HG03439 (cell line): Measurements from ENCODE around the gene PAX6.
"Not testable (repeated sequence)": the region's sequence is repeated elsewhere in the genome, so short reads cannot be mapped to it uniquely, and the experiment has no call there.

Experiments
- ATAC-seq: cut with Tn5 transposase; IDR thresholded peaks from one replicate; pipeline ENCODE4 v1.9.1; 2021; ENCODE audit warnings: mild to moderate bottlenecking, moderate library complexity; ENCODE audit not compliant: unreplicated experiment

PAX6 gene

DNA sequence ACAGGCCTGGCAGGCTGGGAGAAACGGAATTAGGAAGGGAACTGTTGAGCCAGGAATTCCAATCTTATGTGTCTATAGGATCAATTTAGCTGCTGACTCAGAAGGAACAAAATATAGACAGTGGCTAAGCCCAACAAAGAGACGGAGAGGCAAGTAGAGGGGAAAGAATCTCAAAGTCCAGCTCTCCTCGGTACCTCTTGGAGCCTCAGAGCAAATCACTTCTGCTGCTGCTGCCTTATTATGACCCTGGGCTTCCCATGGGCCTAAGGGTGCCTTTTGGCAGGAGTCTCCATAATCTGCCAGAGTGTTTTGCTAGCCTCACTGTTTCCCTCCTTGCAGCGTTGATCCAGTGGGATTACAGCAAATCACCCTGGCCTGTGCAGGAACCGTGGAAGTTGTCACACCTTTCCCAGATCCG lies 31.7 kb downstream of the PAX6 start:
- ATAC-seq: no peak

GRCh38 chr11:31772412-31772811 lies 38.7 kb downstream of the PAX6 start:
- no peak for ATAC-seq

DNA sequence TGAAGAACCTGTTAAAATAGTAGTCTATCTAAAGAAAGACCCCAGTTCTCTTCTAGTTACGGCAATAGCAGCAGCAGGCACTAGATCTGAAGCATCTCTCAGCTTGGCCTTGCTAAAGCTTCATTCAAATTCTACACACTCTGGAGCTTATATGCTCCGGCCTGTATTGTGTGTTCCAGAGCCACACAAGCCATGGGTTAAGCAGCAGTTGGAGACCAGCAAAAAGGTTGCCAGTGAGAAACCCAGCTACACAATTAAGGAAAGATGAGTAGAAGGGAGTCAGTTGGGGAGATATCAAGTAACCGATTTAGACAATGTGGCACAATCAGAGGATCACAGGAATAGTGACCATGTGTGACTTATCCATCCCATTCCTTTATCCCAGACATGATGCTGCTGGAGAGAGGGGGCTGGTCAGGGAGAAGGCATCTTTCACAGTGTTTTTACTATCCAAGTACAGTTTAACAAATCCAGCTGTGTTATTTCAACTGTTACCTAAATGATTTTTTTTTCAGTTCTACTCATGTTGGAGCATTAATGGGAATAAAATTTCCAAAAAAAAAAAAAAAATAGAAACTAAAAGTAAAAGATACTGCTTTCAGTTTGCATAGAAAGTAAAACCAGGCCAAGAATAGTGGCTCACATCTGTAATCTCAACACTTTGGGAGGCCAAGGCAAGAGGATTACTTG lies 41.0 kb downstream of the PAX6 start:
- no peak for ATAC-seq

- no peak for ATAC-seq
Observed at GRCh38 chr11:31768749-31769640, 42.1 kb downstream of the PAX6 start.

GRCh38 chr11:31767685-31768084 lies 43.4 kb downstream of the PAX6 start:
- ATAC-seq: no peak

DNA sequence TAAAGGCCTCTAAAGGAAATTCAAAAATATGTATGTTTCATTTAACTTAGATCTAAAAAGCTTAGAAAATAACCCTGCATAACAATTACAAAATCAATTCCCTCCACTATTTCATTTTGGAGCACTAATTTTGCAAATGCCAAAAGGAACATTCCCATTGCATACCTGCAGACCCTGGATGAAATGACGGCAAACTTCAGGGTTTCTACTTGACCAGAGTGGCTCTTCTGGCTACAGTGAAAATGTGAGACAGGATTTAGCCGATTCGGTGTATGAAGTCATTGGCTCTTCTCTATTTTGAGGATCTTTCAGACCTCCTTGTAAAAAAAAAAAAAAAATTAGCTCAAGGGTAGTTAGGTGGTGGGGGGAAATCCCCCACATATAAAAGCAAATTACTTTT lies 44.1 kb downstream of the PAX6 start:
- ATAC-seq: no peak

GRCh38 chr11:31764766-31765165 lies 46.4 kb downstream of the PAX6 start:
- no peak for ATAC-seq

- ATAC-seq: no peak
Observed at GRCh38 chr11:31764261-31764660, 46.9 kb downstream of the PAX6 start.

DNA sequence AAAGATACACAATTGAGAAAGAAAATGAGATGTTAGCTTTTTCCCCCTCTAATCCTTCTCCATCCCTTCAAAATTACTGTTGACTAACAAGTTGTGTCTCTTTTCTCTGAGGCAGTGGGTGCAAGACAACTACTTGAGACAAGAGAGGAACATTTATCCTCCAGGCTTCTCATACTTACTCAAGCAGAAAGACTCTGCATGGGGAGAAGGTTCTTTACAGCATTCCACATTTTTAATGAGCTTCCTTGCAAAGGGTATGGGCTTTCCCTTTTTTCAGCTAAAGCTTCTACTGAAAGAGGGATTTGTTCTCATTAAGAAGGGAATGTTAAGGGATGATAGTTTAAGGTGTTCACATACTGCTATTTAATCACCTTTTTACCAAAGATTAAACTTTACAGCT lies 47.8 kb downstream of the PAX6 start:
- no peak for ATAC-seq

GRCh38 chr11:31761636-31762035 lies 49.5 kb downstream of the PAX6 start:
- no peak for ATAC-seq

DNA sequence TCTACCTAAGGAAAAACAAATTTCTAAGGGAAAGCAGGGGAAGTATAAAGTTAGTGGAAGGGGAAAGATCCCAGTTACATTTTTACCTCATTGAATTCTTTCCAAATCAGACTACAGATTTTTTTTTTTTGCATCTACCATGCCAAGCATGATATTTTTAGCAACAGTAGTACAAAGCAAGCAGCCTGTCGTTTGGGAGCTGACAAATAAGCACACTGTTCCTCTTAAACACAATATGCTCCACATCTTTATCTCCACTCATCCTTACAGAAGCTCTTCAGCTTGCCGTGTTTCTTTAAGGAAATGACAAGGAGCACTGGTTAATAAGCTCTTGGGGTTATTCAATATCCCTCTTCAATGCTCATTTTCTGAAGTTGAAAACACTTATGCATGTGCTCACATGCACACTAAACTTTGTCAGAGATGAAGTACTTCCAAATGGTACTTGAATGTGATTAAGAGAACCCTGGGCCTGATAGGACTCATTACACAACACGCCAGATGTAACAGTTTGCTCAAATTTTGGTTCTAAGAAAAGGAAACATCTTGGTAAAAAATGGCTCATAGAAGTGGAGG lies 53.8 kb downstream of the PAX6 start:
- ATAC-seq: no peak

- no peak for ATAC-seq
Observed at GRCh38 chr11:31747581-31747980, 63.5 kb downstream of the PAX6 start.

DNA sequence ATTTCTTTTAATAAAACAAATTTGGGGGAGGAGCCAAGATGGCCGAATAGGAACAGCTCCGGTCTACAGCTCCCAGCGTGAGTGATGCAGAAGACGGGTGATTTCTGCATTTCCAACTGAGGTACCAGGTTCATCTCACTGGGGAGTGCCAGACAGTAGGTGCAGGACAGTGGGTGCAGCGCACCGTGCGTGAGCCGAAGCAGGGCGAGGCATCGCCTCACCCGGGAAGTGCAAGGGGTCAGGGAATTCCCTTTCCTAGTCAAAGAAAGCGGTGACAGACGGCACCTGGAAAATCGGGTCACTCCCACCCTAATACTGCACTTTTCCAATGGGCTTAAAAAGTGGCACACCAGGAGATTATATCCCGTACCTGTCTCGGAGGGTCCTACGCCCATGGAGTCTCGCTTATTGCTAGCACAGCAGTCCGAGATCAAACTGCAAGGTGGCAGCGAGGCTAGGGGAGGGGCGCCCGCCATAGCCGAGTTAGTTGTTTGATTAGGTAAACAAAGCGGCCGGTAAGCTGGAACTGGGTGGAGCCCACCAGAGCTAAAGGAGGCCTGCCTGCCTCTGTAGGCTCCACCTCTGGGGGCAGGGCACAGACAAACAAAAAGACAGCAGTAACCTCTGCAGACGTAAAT lies 70.3 kb downstream of the PAX6 start:
- ATAC-seq: not testable (repeated sequence)

- ATAC-seq: no peak
Observed at GRCh38 chr11:31740131-31740530, 71.0 kb downstream of the PAX6 start.
